ENCODE measurements around the gene ADAMTS12. TPM values are rescaled to one million over a fixed set of nuclear protein-coding genes. Genes with fewer than 3 reads are reported as not detected.

The ADAMTS12 gene
- polyA plus RNA-seq, 1 donor (not counting 4 experiments of a cell fraction or from before 2014, with no cell fraction given), result 0.49 TPM

DNA sequence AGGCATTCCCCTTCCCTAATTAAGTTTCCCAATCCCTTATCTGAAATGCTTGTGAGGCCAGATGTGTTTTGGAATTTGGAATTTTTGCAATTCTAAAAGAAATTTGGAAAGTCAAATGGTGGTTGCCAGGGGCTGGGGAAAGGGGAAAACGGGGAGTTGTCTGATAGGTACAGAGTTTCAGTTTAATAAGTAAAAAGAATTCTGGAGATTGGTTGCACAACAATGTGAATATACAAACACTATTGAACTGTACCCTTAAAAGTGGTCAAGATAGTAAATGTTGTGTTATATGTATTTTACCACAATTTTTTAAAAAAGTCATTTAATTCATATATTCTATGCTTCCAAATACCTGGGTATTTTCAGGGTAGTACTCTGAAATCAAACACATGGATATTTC, 154.5 kb downstream of the ADAMTS12 start:
- Histone ChIP-seq H3K36me3 (ENCODE audit: control insufficient read depth in 2 of 2, extremely low read depth in 1 of 2, insufficient read depth in 2 of 2, low read length in 2 of 2) (no peaks in the 10 kb centered on the region), H3K27me3 (ENCODE audit: control insufficient read depth, extremely low read depth, insufficient read depth, low read length) (no peaks in the 10 kb centered on the region), H3K4me2 (ENCODE audit: control insufficient read depth, extremely low read depth, insufficient read depth, low read depth, low read length) (no peak overlapping the region), H3K9ac (ENCODE audit: control insufficient read depth, extremely low read depth, insufficient read depth, low read length) (no peak overlapping the region), H3K79me2 (ENCODE audit: control insufficient read depth, insufficient read depth, low read length) (no peaks in the 10 kb centered on the region), H4K20me1 (ENCODE audit: control insufficient read depth, extremely low read depth, insufficient read depth, low read length) (no peaks in the 10 kb centered on the region), H2AFZ (ENCODE audit: control insufficient read depth, low read length) (no peak overlapping the region), H3K9me1 (ENCODE audit: control insufficient read depth, extremely low read depth, insufficient read depth, low read length) (no peaks in the 10 kb centered on the region), H3K4me3 (ENCODE audit: control insufficient read depth in 2 of 3, extremely low read depth in 1 of 3, insufficient read depth in 2 of 3, low read depth in 1 of 3, low read length in 3 of 3) (no peak overlapping the region), H3K9me3 (ENCODE audit: control insufficient read depth, low read depth, low read length) (no peaks in the 10 kb centered on the region), H3K27ac (ENCODE audit: control insufficient read depth, insufficient read depth, low read length) (no peak overlapping the region), H3K4me1 (ENCODE audit: control insufficient read depth, extremely low read depth, insufficient read depth, low read length) (no peaks in the 10 kb centered on the region)
- DNase-seq (ENCODE audit: low read depth, low spot score), result no peak
- dilution Hi-C loops (cut with MboI; ENCODE audit: extremely low pct_ligation_motif_present, low sequenced_read_pairs), result no loop called here
- no peak for FAIRE-seq
- TF ChIP-seq EZH2 (IDR thresholded peaks at IDR 0.05; ENCODE audit: low read length), result no peak
- TF ChIP-seq CTCF (optimal IDR thresholded peaks at IDR 0.05 in 1 of 3, IDR thresholded peaks at IDR 0.05 in 1 of 3, conservative IDR thresholded peaks at IDR 0.05 in 1 of 3; ENCODE audit: extremely low read depth in 1 of 3, insufficient read depth in 2 of 3, low read length in 3 of 3), result no peak

DNA sequence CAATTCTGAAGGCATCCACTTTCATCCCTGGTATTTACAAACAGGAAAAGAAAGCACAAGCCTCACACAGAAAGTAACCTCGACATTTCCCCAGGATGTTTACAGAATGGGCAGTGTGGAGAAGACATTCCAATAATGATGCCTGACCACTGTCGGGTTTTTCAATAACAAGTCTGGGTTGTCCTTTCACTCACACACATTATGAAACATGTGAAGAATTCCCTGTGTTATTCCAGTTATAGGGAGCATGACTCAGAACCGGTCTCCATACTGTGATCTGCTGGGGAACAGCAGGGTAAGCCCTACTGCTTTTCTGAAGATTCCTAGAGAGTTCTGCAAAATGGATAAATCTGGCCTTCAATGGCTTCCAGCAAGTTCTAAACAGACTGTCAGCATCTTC, 155.3 kb downstream of the ADAMTS12 start:
- Histone ChIP-seq H3K79me2 (ENCODE audit: control insufficient read depth, insufficient read depth, low read length) (no peaks in the 10 kb centered on the region), H3K4me1 (ENCODE audit: control insufficient read depth, extremely low read depth, insufficient read depth, low read length) (no peaks in the 10 kb centered on the region), H3K27ac (ENCODE audit: control insufficient read depth, insufficient read depth, low read length) (no peak overlapping the region), H3K36me3 (ENCODE audit: control insufficient read depth in 2 of 2, extremely low read depth in 1 of 2, insufficient read depth in 2 of 2, low read length in 2 of 2) (no peaks in the 10 kb centered on the region), H3K9ac (ENCODE audit: control insufficient read depth, extremely low read depth, insufficient read depth, low read length) (no peak overlapping the region), H3K9me1 (ENCODE audit: control insufficient read depth, extremely low read depth, insufficient read depth, low read length) (no peaks in the 10 kb centered on the region), H3K4me3 (ENCODE audit: control insufficient read depth in 2 of 3, extremely low read depth in 1 of 3, insufficient read depth in 2 of 3, low read depth in 1 of 3, low read length in 3 of 3) (no peak overlapping the region), H2AFZ (ENCODE audit: control insufficient read depth, low read length) (no peak overlapping the region), H4K20me1 (ENCODE audit: control insufficient read depth, extremely low read depth, insufficient read depth, low read length) (no peaks in the 10 kb centered on the region), H3K27me3 (ENCODE audit: control insufficient read depth, extremely low read depth, insufficient read depth, low read length) (no peaks in the 10 kb centered on the region), H3K4me2 (ENCODE audit: control insufficient read depth, extremely low read depth, insufficient read depth, low read depth, low read length) (no peak overlapping the region), H3K9me3 (ENCODE audit: control insufficient read depth, low read depth, low read length) (no peaks in the 10 kb centered on the region)
- FAIRE-seq, result no peak
- TF ChIP-seq CTCF (optimal IDR thresholded peaks at IDR 0.05 in 1 of 3, IDR thresholded peaks at IDR 0.05 in 1 of 3, conservative IDR thresholded peaks at IDR 0.05 in 1 of 3; ENCODE audit: extremely low read depth in 1 of 3, insufficient read depth in 2 of 3, low read length in 3 of 3) (no peak), EZH2 (IDR thresholded peaks at IDR 0.05; ENCODE audit: low read length) (no peak)
- no peak for DNase-seq (ENCODE audit: low read depth, low spot score)
- dilution Hi-C loops (cut with MboI; ENCODE audit: extremely low pct_ligation_motif_present, low sequenced_read_pairs), result no loop called here
